ENCODE measurements around the gene TLR6.

Gene TLR6

DNA sequence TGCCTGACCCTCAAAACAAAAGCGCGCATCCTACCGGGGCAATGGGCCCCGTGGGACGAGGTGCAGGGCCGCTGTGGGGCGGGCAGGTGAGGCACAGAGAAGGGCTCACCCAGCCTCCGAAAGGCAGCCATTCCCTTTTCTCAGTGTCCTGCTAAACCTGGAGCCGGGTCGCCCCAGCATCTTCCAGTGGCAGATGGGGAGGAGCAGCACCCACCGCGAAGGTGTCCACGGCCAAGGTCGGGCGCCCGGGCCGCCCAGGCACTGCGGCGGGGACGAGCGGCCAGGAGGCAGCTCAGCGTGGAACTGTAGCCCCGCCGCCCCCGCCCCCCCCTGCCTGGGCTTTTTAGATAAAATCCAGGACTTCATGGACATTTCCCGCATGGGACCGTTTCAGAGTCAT, 32.9 kb downstream of the TLR6 start:
- no peak overlapping the region for H3K4me3 ChIP-seq (replicated peaks; ENCODE audit: low read depth, low read length)
- TF ChIP-seq, protein P1, sequence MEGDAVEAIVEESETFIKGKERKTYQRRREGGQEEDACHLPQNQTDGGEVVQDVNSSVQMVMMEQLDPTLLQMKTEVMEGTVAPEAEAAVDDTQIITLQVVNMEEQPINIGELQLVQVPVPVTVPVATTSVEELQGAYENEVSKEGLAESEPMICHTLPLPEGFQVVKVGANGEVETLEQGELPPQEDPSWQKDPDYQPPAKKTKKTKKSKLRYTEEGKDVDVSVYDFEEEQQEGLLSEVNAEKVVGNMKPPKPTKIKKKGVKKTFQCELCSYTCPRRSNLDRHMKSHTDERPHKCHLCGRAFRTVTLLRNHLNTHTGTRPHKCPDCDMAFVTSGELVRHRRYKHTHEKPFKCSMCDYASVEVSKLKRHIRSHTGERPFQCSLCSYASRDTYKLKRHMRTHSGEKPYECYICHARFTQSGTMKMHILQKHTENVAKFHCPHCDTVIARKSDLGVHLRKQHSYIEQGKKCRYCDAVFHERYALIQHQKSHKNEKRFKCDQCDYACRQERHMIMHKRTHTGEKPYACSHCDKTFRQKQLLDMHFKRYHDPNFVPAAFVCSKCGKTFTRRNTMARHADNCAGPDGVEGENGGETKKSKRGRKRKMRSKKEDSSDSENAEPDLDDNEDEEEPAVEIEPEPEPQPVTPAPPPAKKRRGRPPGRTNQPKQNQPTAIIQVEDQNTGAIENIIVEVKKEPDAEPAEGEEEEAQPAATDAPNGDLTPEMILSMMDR (IDR thresholded peaks at IDR 0.05; ENCODE audit: low read length, missing control alignments): no peak
- DNase-seq (ENCODE audit: low read depth): no peak

DNA sequence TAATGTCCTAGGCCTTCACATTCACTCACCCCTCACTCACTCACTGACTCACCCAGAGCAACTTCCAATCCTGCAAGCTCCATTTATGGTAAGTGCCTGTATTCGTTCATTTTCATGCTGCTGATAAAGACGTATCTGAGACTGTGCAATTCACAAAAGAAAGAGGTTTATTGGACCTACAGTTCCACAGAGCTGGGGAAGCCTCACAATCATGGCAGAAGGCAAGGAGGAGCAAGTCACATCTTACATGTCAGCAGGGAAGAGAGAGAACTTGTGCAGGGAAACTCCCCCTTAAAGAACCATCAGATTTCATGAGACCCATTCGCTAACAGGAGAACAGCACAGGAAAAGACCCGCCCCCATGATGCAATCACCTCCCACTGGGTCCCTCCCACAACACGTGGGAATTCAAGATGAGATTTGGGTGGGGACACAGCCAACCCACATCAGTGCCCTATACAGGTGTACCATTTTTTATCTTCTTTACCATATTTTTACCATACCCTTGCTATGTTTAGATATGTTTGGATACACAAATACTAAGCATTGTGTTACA, 33.8 kb downstream of the TLR6 start:
- no peak for DNase-seq (ENCODE audit: low read depth)
- H3K4me3 ChIP-seq (replicated peaks; ENCODE audit: low read depth, low read length): no peak overlapping the region
- TF ChIP-seq, protein P1 (IDR thresholded peaks at IDR 0.05; ENCODE audit: low read length, missing control alignments): no peak

DNA sequence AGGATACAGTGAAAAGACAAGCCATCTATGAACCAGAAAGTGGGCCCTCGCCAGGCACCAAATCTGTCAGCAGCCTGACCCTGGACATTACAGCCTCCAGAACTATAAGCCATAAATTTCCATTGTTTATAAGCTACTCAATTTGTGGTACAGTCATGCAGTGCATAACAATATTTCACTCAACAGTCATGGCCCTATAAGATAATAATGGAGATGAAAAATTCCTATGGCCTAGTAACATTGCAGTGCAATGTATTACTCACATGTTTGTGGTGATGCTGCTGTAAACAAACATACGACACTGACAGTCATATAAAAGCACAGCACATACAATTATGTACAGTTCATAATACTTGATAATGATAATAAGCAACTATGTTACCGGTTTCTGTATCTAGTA, 34.9 kb downstream of the TLR6 start:
- no peak for DNase-seq (ENCODE audit: low read depth)
- no peak overlapping the region for H3K4me3 ChIP-seq (replicated peaks; ENCODE audit: low read depth, low read length)
- TF ChIP-seq, protein P1 (IDR thresholded peaks at IDR 0.05; ENCODE audit: low read length, missing control alignments): no peak

DNA sequence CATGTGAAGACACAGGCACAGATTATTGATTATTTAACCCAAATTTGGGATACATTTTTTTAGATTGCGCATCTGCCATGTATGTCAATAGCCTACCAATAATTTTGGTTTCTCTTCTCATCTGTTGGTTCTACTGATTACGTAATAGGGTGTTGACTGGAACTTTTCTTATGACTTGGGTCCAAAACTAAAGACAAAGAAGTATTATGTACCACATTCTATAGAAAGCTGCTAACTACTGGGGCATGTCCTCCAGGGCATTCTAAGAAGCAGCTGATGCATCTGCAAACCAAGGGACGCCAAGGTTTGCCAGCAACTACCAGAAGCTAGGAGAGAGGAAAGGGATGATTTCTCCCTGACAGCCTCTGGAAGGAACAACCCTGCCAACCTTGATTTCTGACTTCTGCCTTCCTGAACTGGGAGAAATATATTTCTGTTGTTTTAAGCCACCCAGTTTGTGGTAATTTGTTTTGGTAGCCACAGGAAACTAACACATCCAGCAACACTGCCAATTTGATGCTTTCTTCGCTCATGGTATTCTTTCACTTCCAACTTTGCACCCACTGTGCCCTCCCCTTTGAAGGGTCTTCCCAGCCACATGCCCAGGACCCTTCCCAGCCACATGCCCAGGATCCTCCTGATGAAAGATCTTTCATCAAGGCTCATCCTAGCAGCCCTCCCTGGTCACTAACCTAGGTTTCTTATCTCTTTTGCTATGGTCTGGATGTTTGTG, 36.1 kb downstream of the TLR6 start:
- no peak for DNase-seq (ENCODE audit: low read depth)
- TF ChIP-seq, protein P1 (IDR thresholded peaks at IDR 0.05; ENCODE audit: low read length, missing control alignments): no peak
- H3K4me3 ChIP-seq (replicated peaks; ENCODE audit: low read depth, low read length): no peak overlapping the region

DNA sequence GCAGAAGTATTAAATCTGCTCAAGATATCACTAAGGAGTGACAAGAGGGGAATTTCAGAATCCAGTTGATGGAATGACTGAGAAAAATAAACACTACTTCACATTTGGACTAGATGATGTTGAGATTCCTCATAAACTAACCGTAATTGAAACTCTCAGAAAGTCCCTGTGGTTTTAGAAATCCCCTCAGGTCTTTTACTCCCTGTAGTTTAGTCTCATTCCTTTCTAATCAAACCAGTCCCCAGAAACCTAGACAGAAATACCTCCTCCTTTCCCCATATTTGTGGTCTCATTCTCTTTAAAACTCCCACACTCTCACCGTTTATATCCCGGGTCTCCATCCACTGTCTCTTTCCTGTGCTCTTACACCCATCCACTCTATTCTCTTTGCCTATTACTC, 37.0 kb downstream of the TLR6 start:
- no peak for DNase-seq (ENCODE audit: low read depth)
- TF ChIP-seq, protein P1 (IDR thresholded peaks at IDR 0.05; ENCODE audit: low read length, missing control alignments): no peak
- H3K4me3 ChIP-seq (replicated peaks; ENCODE audit: low read depth, low read length): no peak overlapping the region

DNA sequence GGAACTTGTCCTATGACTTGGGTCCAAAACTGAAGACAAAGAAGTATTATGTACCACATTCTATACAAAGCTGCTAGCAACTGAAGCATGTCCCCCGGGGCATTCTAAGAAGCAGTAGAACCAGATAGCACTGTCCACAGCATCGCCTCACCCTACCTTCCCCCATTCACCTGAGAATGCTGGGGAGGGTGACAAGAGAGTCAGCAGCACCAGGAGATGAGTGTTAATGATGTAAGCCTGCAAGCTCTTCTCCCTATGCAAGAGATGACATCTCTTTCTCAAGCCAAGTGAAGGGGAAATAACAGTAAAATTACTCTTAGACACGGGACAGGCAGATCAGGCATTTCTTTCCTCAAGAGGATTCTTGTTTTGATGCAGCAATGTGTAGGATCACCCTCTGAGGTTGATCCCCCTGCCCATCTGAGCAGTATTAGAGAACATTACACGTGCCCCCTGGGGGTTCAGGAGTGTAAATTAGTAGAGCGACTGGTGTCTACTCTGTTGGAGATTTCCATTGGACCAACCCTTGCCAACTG, 38.1 kb downstream of the TLR6 start:
- TF ChIP-seq, protein P1 (IDR thresholded peaks at IDR 0.05; ENCODE audit: low read length, missing control alignments): no peak
- no peak for DNase-seq (ENCODE audit: low read depth)
- no peak overlapping the region for H3K4me3 ChIP-seq (replicated peaks; ENCODE audit: low read depth, low read length)

All from fibroblast of pulmonary artery (primary cell).